K562 (cell line): ENCODE results near the gene MAP7D1. TPM values are rescaled to one million over a fixed set of nuclear protein-coding genes. Genes with fewer than 3 reads are reported as not detected.
A peak's percentile ranks its signal among the peaks of the same experiment; 100 is the strongest.

ENCODE experiments used
- CEBPB ChIP-seq: fragments of 450-650 bp; IDR thresholded peaks from 2 replicates; pipeline ENCODE4 v1.6.1; 2016; ENCODE audit warnings: missing genetic modification characterization, missing compliant biosample characterization
- E2F3 ChIP-seq: fragments of 250-450 bp; sonication (Bioruptor Pico); IDR thresholded peaks from 2 replicates; pipeline ENCODE4 v1.4.0; 2020; ENCODE audit warnings: mild to moderate bottlenecking
- GMEB1 ChIP-seq: fragments of 250-450 bp; sonication (Bioruptor Pico); IDR thresholded peaks from 2 replicates; pipeline ENCODE4 v1.4.0; 2020; ENCODE audit warnings: mild to moderate bottlenecking
- KLF6 ChIP-seq: fragments of 250-450 bp; sonication (Bioruptor Pico); IDR thresholded peaks from 2 replicates; pipeline ENCODE4 v1.4.0; 2020; ENCODE audit warnings: mild to moderate bottlenecking, moderate library complexity, borderline replicate concordance
- PML ChIP-seq: IDR thresholded peaks from 2 replicates; pipeline ENCODE4 v1.6.1; 2012; ENCODE audit warnings: low read length, inconsistent platforms
- RB1 ChIP-seq: fragments of 450-650 bp; IDR thresholded peaks from 2 replicates; pipeline ENCODE4 v1.6.1; 2017; ENCODE audit warnings: low read depth, mild to moderate bottlenecking
- RUNX1 ChIP-seq: sonication (generic); IDR thresholded peaks from 2 replicates; pipeline ENCODE4 v1.6.1; 2016; ENCODE audit warnings: antibody characterized with exemption, low read depth
- SETDB1 ChIP-seq: IDR thresholded peaks from one replicate; pipeline ENCODE4 v1.6.1; 2012; ENCODE audit warnings: low read length, control low read depth, inconsistent platforms
- STAG1 ChIP-seq: sonication (generic); formaldehyde crosslinking; IDR thresholded peaks from 2 replicates; pipeline ENCODE4 v1.5.0; 2020; ENCODE audit warnings: missing genetic modification reagents, borderline replicate concordance
- TFE3 ChIP-seq: fragments of 450-650 bp; formaldehyde crosslinking; IDR thresholded peaks from 2 replicates; pipeline ENCODE4 v1.4.0; 2020; ENCODE audit warnings: mild to moderate bottlenecking, mixed read lengths
- THRA ChIP-seq: fragments of 450-650 bp; IDR thresholded peaks from 2 replicates; pipeline ENCODE4 v1.6.1; 2017; ENCODE audit warnings: mild to moderate bottlenecking, moderate library complexity
- ZNF311 ChIP-seq: fragments of 250-450 bp; sonication (Bioruptor Pico); IDR thresholded peaks from 2 replicates; pipeline ENCODE4 v1.4.0; 2020; ENCODE audit warnings: mild to moderate bottlenecking, moderate library complexity
- ZNF449 ChIP-seq: fragments of 250-450 bp; sonication (Bioruptor Pico); IDR thresholded peaks from 2 replicates; pipeline ENCODE4 v1.8.0; 2022; ENCODE audit warnings: moderate library complexity, mild to moderate bottlenecking, inconsistent platforms
- polyA plus RNA-seq, 8 experiments: library from polyadenylated mRNA; depleted of rRNA in 4 of 8; stranded (reverse) in 5 of 8; unstranded in 3 of 8; fragments of >200 nt; fragmentation: Nextera tagmentation in 2 of 8; fragmentation: Illumina TruSeq in 1 of 8; extraction: Ambion mirVana in 2 of 8; extraction: Trizol in 1 of 8; gene quantifications; 2 replicates each; pipeline versions ENCODE4 v1.2.1 to v1.2.3, GENCODE V29; 2011 to 2014; ENCODE audit warnings: inconsistent platforms in 1 of 8, missing spikeins in 1 of 8
- total RNA-seq, 7 experiments: library from RNA; depleted of rRNA in 6 of 7; stranded (reverse); fragments of >200 nt in 6 of 7; fragmentation: Illumina TruSeq in 2 of 7; extraction: Trizol in 2 of 7; gene quantifications; 2 replicates each; pipeline versions ENCODE4 v1.2.1 to v1.2.3, GENCODE V29; 2011 to 2021; ENCODE audit warnings: low replicate concordance in 1 of 7

Gene MAP7D1
- total and polyA plus RNA-seq, 9 of the 15 experiments (the other 6 are each of a cell fraction or from before 2014, with no cell fraction given) = 3.6 to 108 (median 34.5) TPM

- TF ChIP-seq THRA (no peak), KLF6 (CRISPR knock-in tag) (peak; percentile 10; the same call in 1 of the 2 replicates), STAG1 (CRISPR knock-in tag) (no peak), ZNF449 (CRISPR knock-in tag) (no peak), CEBPB (0 out of 2 replicates have a peak, but pooled peaks have one; percentile 49), TFE3 (CRISPR knock-in tag) (peak; percentile 99), GMEB1 (peak; percentile 100), ZNF311 (CRISPR knock-in tag) (no peak), RUNX1 (peak; percentile 16; the same call in 1 of the 2 replicates), E2F3 (CRISPR knock-in tag) (no peak), RB1 (peak; percentile 66), SETDB1 (no peak), PML (peak; percentile 54; the same call in 1 of the 2 replicates)
Measured at GRCh38 chr1:36223996-36224536, 68.1 kb downstream of the MAP7D1 start, which contains the start of gene THRAP3 (continued).
